Gastrocnemius medialis (tissue), 4 donors: ENCODE data around the gene GABRG2. TPM values are rescaled to one million over a fixed set of nuclear protein-coding genes. Genes with fewer than 3 reads are reported as not detected.

Source experiments
- ATAC-seq, 2 donors: fragments of 150-250 bp; one replicate each; pipeline ENCODE4 v1.9.1; 2016
- DNase-seq, 2 donors: peaks; one replicate each; pipeline ENCODE4 v3.0.0-alpha.2; 2019
- H3K27ac ChIP-seq, 4 donors: fragments of 200-600 bp; sonication (generic); 1 replicate in 1 of 4; 2 replicates in 3 of 4; pipeline ENCODE4 v1.5.1; 2016 to 2018; ENCODE audit warnings: mild to moderate bottlenecking in 2 of 4, moderate library complexity in 1 of 4
- H3K27me3 ChIP-seq, 3 donors: fragments of 200-600 bp; sonication (generic) in 2 of 3; 1 replicate in 1 of 3; 2 replicates in 2 of 3; pipeline versions ENCODE4 v1.5.1 to v1.6.0; 2016 to 2019; ENCODE audit warnings: mild to moderate bottlenecking in 1 of 3, moderate library complexity in 1 of 3
- H3K36me3 ChIP-seq, 2 donors: fragments of 200-600 bp; sonication (generic) in 1 of 2; one replicate each; pipeline ENCODE4 v1.5.1; 2017 to 2018
- H3K4me1 ChIP-seq, 2 donors: fragments of 200-600 bp; sonication (generic) in 1 of 2; one replicate each; pipeline ENCODE4 v1.5.1; 2016 to 2017; ENCODE audit warnings: mild to moderate bottlenecking in 2 of 2
- H3K4me3 ChIP-seq, 4 donors: fragments of 200-600 bp; sonication (generic) in 3 of 4; 1 replicate in 1 of 4; 2 replicates in 3 of 4; pipeline ENCODE4 v1.5.1; 2016 to 2019; ENCODE audit warnings: mild to moderate bottlenecking in 2 of 4
- H3K9me3 ChIP-seq, 3 donors: fragments of 200-600 bp; sonication (generic) in 2 of 3; 1 replicate in 1 of 3; 2 replicates in 2 of 3; pipeline ENCODE4 v1.5.1; 2016 to 2019
- POLR2A ChIP-seq, 2 donors: fragments of 450-650 bp; IDR thresholded peaks; one replicate each; pipeline ENCODE4 v1.6.1; 2017; ENCODE audit warnings: antibody characterized with exemption in 2 of 2, mild to moderate bottlenecking in 2 of 2, moderate library complexity in 2 of 2
- in situ Hi-C, 4 donors: fragments of 200-750 bp; cut with MboI; loops; one replicate each; pipeline versions ENCODE4 v1.15.0 to v1.8.0; 2017; ENCODE audit warnings: low sequenced_read_pairs in 4 of 4
- intact Hi-C: fragments of 100-400 bp; cut with DNase I; formaldehyde crosslinking; loops from one replicate; pipeline ENCODE4 v1.15.1; 2023; ENCODE audit warnings: low total_unique reads
- total RNA-seq, 4 donors: library from RNA; depleted of rRNA; stranded (reverse); fragments of >200 nt; gene quantifications; one replicate each; pipeline versions ENCODE4 v1.1.0 to v1.2.3, GENCODE V29; 2016
- TF ChIP-seq, protein P1 (sequence below), 5 experiments: fragments of 450-650 bp in 3 of 5; fragments of 200-600 bp in 2 of 5; sonication (generic) in 2 of 5; IDR thresholded peaks in 4 of 5; conservative IDR thresholded peaks in 1 of 5; 1 replicate in 4 of 5; 2 replicates in 1 of 5; pipeline ENCODE4 v1.5.1; 2016 to 2019; ENCODE audit warnings: antibody characterized with exemption in 5 of 5, mild to moderate bottlenecking in 3 of 5, moderate library complexity in 3 of 5

GABRG2 gene
- total RNA-seq, 4 donors from 2014 or later, result not detected

- in situ Hi-C loops (no loop called here), intact Hi-C loops (no loop called here)
- H3K4me1 ChIP-seq, result no peaks in the 10 kb centered on the region
- no peaks in the 10 kb centered on the region for H3K36me3 ChIP-seq
- H3K27ac ChIP-seq, result no peak overlapping the region
- TF ChIP-seq, protein P1, sequence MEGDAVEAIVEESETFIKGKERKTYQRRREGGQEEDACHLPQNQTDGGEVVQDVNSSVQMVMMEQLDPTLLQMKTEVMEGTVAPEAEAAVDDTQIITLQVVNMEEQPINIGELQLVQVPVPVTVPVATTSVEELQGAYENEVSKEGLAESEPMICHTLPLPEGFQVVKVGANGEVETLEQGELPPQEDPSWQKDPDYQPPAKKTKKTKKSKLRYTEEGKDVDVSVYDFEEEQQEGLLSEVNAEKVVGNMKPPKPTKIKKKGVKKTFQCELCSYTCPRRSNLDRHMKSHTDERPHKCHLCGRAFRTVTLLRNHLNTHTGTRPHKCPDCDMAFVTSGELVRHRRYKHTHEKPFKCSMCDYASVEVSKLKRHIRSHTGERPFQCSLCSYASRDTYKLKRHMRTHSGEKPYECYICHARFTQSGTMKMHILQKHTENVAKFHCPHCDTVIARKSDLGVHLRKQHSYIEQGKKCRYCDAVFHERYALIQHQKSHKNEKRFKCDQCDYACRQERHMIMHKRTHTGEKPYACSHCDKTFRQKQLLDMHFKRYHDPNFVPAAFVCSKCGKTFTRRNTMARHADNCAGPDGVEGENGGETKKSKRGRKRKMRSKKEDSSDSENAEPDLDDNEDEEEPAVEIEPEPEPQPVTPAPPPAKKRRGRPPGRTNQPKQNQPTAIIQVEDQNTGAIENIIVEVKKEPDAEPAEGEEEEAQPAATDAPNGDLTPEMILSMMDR (IDR thresholded peaks at IDR 0.05 in 4 of 5, conservative IDR thresholded peaks at IDR 0.05 in 1 of 5), result no peak
- no peak for TF ChIP-seq POLR2A (IDR thresholded peaks at IDR 0.05)
- no peak overlapping the region for H3K4me3 ChIP-seq
- ATAC-seq, result no peak
- H3K9me3 ChIP-seq, result no peaks in the 10 kb centered on the region
- DNase-seq, result no peak
- no peaks in the 10 kb centered on the region for H3K27me3 ChIP-seq
Observed at GRCh38 chr5:162196351-162196750, 128.8 kb downstream of the GABRG2 start.

DNA sequence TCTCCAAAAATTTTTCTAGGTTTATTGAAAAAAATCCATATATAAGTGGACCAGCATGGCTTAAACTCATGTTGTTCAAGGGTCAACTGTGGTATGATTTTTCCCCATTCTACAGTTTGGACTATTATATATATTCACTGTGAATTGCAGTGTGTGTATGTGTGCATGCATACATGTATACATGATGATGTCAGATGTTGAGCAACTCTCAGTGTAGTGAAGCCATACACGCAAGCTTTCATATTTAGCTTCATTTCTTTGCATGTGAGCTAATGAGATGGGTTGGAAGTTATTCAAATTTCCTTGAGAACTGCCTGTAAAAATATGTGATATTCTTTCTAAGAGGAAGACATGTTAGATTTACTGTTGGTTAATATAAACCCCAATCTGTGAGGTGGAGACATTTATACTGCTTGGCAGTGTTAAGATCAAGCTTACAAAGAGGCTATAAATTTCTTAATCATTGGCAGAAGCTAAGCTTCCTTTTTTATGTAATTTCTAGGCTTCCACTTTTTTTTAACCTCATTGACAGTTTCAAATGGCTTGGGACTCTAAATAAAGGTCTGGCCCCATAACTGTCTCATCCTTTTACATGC is 134.8 kb downstream of the GABRG2 start:
- no peaks in the 10 kb centered on the region for H3K36me3 ChIP-seq
- H3K27ac ChIP-seq, result no peak overlapping the region
- in situ Hi-C loops (no loop called here), intact Hi-C loops (no loop called here)
- no peaks in the 10 kb centered on the region for H3K27me3 ChIP-seq
- ATAC-seq (no peak), DNase-seq (no peak)
- no peaks in the 10 kb centered on the region for H3K9me3 ChIP-seq
- TF ChIP-seq, protein P1 (IDR thresholded peaks at IDR 0.05 in 4 of 5, conservative IDR thresholded peaks at IDR 0.05 in 1 of 5), result no peak
- no peak for TF ChIP-seq POLR2A (IDR thresholded peaks at IDR 0.05)
- H3K4me3 ChIP-seq, result no peak overlapping the region
- no peaks in the 10 kb centered on the region for H3K4me1 ChIP-seq

Other genes with a start within 250 kb of the GABRG2 start
- gene GABRA1, start 219.7 kb upstream of the GABRG2 start, total RNA-seq, result not detected